ENCODE data around the gene TENM3. TPM values are rescaled to one million over a fixed set of nuclear protein-coding genes. Genes with fewer than 3 reads are reported as not detected.
"Not testable (repeated sequence)": the region's sequence is repeated elsewhere in the genome, so short reads cannot be mapped to it uniquely, and the experiment has no call there.

TENM3 gene
- total RNA-seq, 2 donors from 2014 or later, result 21.4 to 52.3 TPM

GRCh38 chr4:182233310-182234090 is 9.7 kb upstream of the TENM3 start:
- 78% methylated on average over 12 of the region's 12 CpGs for WGBS
- Histone ChIP-seq H3K4me1 (replicated peaks) (no peaks in the 10 kb centered on the region), H3K36me3 (no peaks in the 10 kb centered on the region), H3K27me3 (replicated peaks; ENCODE audit: insufficient read depth) (no peaks in the 10 kb centered on the region), H3K9me3 (no peaks in the 10 kb centered on the region), H3K4me3 (no peak overlapping the region), H3K27ac (no peak overlapping the region)
- no peak for DNase-seq (ENCODE audit: low spot score)
- intact Hi-C loops (cut with DNase I), result no loop called here
- TF ChIP-seq POLR2A (IDR thresholded peaks at IDR 0.05), result no peak
- no peak for TF ChIP-seq POLR2AphosphoS5 (IDR thresholded peaks at IDR 0.05)
- TF ChIP-seq, protein P1, sequence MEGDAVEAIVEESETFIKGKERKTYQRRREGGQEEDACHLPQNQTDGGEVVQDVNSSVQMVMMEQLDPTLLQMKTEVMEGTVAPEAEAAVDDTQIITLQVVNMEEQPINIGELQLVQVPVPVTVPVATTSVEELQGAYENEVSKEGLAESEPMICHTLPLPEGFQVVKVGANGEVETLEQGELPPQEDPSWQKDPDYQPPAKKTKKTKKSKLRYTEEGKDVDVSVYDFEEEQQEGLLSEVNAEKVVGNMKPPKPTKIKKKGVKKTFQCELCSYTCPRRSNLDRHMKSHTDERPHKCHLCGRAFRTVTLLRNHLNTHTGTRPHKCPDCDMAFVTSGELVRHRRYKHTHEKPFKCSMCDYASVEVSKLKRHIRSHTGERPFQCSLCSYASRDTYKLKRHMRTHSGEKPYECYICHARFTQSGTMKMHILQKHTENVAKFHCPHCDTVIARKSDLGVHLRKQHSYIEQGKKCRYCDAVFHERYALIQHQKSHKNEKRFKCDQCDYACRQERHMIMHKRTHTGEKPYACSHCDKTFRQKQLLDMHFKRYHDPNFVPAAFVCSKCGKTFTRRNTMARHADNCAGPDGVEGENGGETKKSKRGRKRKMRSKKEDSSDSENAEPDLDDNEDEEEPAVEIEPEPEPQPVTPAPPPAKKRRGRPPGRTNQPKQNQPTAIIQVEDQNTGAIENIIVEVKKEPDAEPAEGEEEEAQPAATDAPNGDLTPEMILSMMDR (IDR thresholded peaks at IDR 0.05), result no peak

GRCh38 chr4:182235021-182235795 is 8.0 kb upstream of the TENM3 start:
- Histone ChIP-seq H3K4me1 (replicated peaks) (no peaks in the 10 kb centered on the region), H3K9me3 (no peaks in the 10 kb centered on the region), H3K4me3 (no peak overlapping the region), H3K27me3 (replicated peaks; ENCODE audit: insufficient read depth) (no peaks in the 10 kb centered on the region), H3K27ac (no peak overlapping the region), H3K36me3 (no peaks in the 10 kb centered on the region)
- intact Hi-C loops (cut with DNase I), result no loop called here
- WGBS, result 82% methylated on average over 11 of the region's 11 CpGs
- DNase-seq (ENCODE audit: low spot score), result no peak
- TF ChIP-seq POLR2AphosphoS5 (IDR thresholded peaks at IDR 0.05) (no peak), POLR2A (IDR thresholded peaks at IDR 0.05) (no peak)
- TF ChIP-seq, protein P1 (IDR thresholded peaks at IDR 0.05), result no peak

- WGBS, result 68% methylated on average over 2 of the region's 2 CpGs
- H3K36me3 ChIP-seq, result no peaks in the 10 kb centered on the region
- H3K27me3 ChIP-seq (replicated peaks; ENCODE audit: insufficient read depth), result no peaks in the 10 kb centered on the region
- no peak overlapping the region for H3K27ac ChIP-seq
- intact Hi-C loops (cut with DNase I), result no loop called here
- no peak for DNase-seq (ENCODE audit: low spot score)
- no peaks in the 10 kb centered on the region for H3K4me1 ChIP-seq (replicated peaks)
- no peak for TF ChIP-seq POLR2AphosphoS5 (IDR thresholded peaks at IDR 0.05)
- TF ChIP-seq, protein P1 (IDR thresholded peaks at IDR 0.05), result no peak
- TF ChIP-seq POLR2A (IDR thresholded peaks at IDR 0.05), result no peak
- no peaks in the 10 kb centered on the region for H3K9me3 ChIP-seq
- H3K4me3 ChIP-seq, result no peak overlapping the region
Observed at GRCh38 chr4:182236186-182236585, 7.0 kb upstream of the TENM3 start.

GRCh38 chr4:182237010-182237409 is 6.2 kb upstream of the TENM3 start:
- WGBS, result 96% methylated on average over 6 of the region's 6 CpGs
- intact Hi-C loops (cut with DNase I); H3K27ac ChIP-seq; H3K36me3 ChIP-seq; DNase-seq (ENCODE audit: low spot score); H3K27me3 ChIP-seq (replicated peaks; ENCODE audit: insufficient read depth); H3K4me1 ChIP-seq (replicated peaks); H3K4me3 ChIP-seq; H3K9me3 ChIP-seq: not testable (repeated sequence)

DNA sequence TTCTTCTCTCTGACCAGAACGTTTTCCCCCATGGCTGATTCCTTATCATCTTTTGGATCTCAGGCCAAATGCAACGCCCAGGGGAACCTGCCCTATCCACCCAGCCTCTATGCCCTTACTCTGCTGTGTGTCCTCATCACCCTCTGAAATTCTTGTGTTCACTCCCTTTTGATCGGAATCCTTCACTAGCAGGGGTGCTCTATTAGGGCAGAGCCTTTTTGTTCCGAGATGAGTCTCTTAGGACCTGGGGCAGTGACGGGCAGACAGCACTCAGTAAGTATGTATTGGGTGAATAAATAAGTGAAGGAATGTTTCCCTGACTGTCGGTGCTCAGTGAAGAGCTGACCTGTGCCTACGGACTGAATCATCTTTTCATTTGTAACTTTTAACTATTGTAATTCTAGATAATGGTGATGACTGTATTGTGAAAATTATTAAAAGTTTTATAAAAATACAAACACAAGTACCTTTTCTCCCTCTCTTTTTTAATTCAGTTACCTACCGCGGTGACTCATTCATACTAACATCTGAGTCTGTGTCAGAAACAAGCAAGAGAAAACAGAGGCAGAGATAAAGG is 4.8 kb upstream of the TENM3 start:
- TF ChIP-seq POLR2AphosphoS5 (IDR thresholded peaks at IDR 0.05) (no peak), POLR2A (IDR thresholded peaks at IDR 0.05) (no peak)
- TF ChIP-seq, protein P1 (IDR thresholded peaks at IDR 0.05), result no peak
- Histone ChIP-seq H3K4me3 (no peak overlapping the region), H3K9me3 (no peaks in the 10 kb centered on the region), H3K4me1 (replicated peaks) (no peaks in the 10 kb centered on the region), H3K27me3 (replicated peaks; ENCODE audit: insufficient read depth) (no peaks in the 10 kb centered on the region), H3K27ac (no peak overlapping the region), H3K36me3 (no peaks in the 10 kb centered on the region)
- 75% methylated on average over 9 of the region's 9 CpGs for WGBS
- no peak for DNase-seq (ENCODE audit: low spot score)
- intact Hi-C loops (cut with DNase I), result no loop called here
